ENCODE measurements around the gene IDH2. TPM values are rescaled to one million over a fixed set of nuclear protein-coding genes. Genes with fewer than 3 reads are reported as not detected.

Gene IDH2
- total and polyA plus RNA-seq, 2 donors (not counting 3 experiments of a cell fraction or from before 2014, with no cell fraction given): 123 to 127 TPM

- H4K20me1 ChIP-seq (replicated peaks; ENCODE audit: control insufficient read depth, extremely low read depth, insufficient read depth, low read length): no peaks in the 10 kb centered on the region
- intact Hi-C loops (cut with micrococcal nuclease): no loop called here
- TF ChIP-seq GATA2 (IDR thresholded peaks at IDR 0.05; ENCODE audit: insufficient read depth, insufficient read length, low read depth, low read length) (no peak), EZH2 (IDR thresholded peaks at IDR 0.05; ENCODE audit: borderline replicate concordance, low read depth, low read length, severe bottlenecking) (no peak), POLR2AphosphoS5 (IDR thresholded peaks at IDR 0.05; ENCODE audit: insufficient read depth, low read depth, low read length) (no peak), FOS (IDR thresholded peaks at IDR 0.05; ENCODE audit: borderline replicate concordance, insufficient read depth, low read length) (no peak), MYC (IDR thresholded peaks at IDR 0.05; ENCODE audit: low read depth, low read length) (no peak), POLR2A (IDR thresholded peaks at IDR 0.05; ENCODE audit: low read depth, low read length) (no peak)
- H3K9me1 ChIP-seq (replicated peaks; ENCODE audit: control insufficient read depth, extremely low read depth, insufficient read depth, low read length): no peaks in the 10 kb centered on the region
- peaks cover 30% of the 10 kb centered on the region for H3K79me2 ChIP-seq (ENCODE audit: control insufficient read depth, insufficient read depth, low read length)
- no peak overlapping the region for H3K27ac ChIP-seq (ENCODE audit: insufficient read depth, low read depth, low read length)
- H3K9me3 ChIP-seq (replicated peaks; ENCODE audit: control insufficient read depth, insufficient read depth, low read length): no peaks in the 10 kb centered on the region
- H2AFZ ChIP-seq (ENCODE audit: low read depth, low read length): no peak overlapping the region
- no peak overlapping the region for H3K4me2 ChIP-seq (ENCODE audit: insufficient read depth, low read length)
- CTCF ChIA-PET: interaction anchor here (1.1 to 1.9 kb wide), 2 partner anchors 12 to 122 kb away, joined by 3 to 19 read pairs; no protein-coding TSS in a partner anchor
- dilution Hi-C loops (cut with MboI; ENCODE audit: extremely low pct_ligation_motif_present, low sequenced_read_pairs): no loop called here
- DNase-seq (ENCODE audit: low read depth, low spot score) (no peak), FAIRE-seq (no peak)
- no TSS peak for BruUV-seq (replicated peaks)
- H3K36me3 ChIP-seq (ENCODE audit: control insufficient read depth in 2 of 2, extremely low read depth in 1 of 2, insufficient read depth in 2 of 2, low read length in 2 of 2): peaks cover 0 to 1% of the 10 kb centered on the region in 2 experiments
- H3K9ac ChIP-seq (replicated peaks; ENCODE audit: extremely low read depth, insufficient read depth, low read length): no peak overlapping the region
- H3K4me1 ChIP-seq (ENCODE audit: control insufficient read depth, extremely low read depth, insufficient read depth, low read length): peaks cover 18% of the 10 kb centered on the region
- POLR2A ChIA-PET: interaction anchor here (0.5 kb wide), 1 partner anchor 43 kb away, joined by 3 read pairs; no protein-coding TSS in a partner anchor
- no peak overlapping the region for H3K4me3 ChIP-seq (replicated peaks in 1 of 3; ENCODE audit: insufficient read depth in 1 of 3, low read depth in 1 of 3, low read length in 3 of 3)
- H3K27me3 ChIP-seq (ENCODE audit: control insufficient read depth in 2 of 2, insufficient read depth in 2 of 2, low read length in 2 of 2): no peaks in the 10 kb centered on the region
Measured at GRCh38 chr15:90099072-90099867, 3.0 kb downstream of the IDH2 start.

- H3K9me1 ChIP-seq (replicated peaks; ENCODE audit: control insufficient read depth, extremely low read depth, insufficient read depth, low read length): no peaks in the 10 kb centered on the region
- FAIRE-seq (no peak), DNase-seq (ENCODE audit: low read depth, low spot score) (no peak)
- no peak overlapping the region for H3K9ac ChIP-seq (replicated peaks; ENCODE audit: extremely low read depth, insufficient read depth, low read length)
- peaks cover 38% of the 10 kb centered on the region for H3K79me2 ChIP-seq (ENCODE audit: control insufficient read depth, insufficient read depth, low read length)
- dilution Hi-C loops (cut with MboI; ENCODE audit: extremely low pct_ligation_motif_present, low sequenced_read_pairs) (no loop called here), intact Hi-C loops (cut with micrococcal nuclease) (no loop called here)
- H4K20me1 ChIP-seq (replicated peaks; ENCODE audit: control insufficient read depth, extremely low read depth, insufficient read depth, low read length): no peaks in the 10 kb centered on the region
- no peak overlapping the region for H3K4me2 ChIP-seq (ENCODE audit: insufficient read depth, low read length)
- no peak overlapping the region for H2AFZ ChIP-seq (ENCODE audit: low read depth, low read length)
- CTCF ChIA-PET: no interaction called here
- H3K4me1 ChIP-seq (ENCODE audit: control insufficient read depth, extremely low read depth, insufficient read depth, low read length): peaks cover 14% of the 10 kb centered on the region
- BruUV-seq (replicated peaks): no TSS peak
- H3K4me3 ChIP-seq (replicated peaks in 1 of 3; ENCODE audit: insufficient read depth in 1 of 3, low read depth in 1 of 3, low read length in 3 of 3): no peak overlapping the region
- H3K27me3 ChIP-seq (ENCODE audit: control insufficient read depth in 2 of 2, insufficient read depth in 2 of 2, low read length in 2 of 2): no peaks in the 10 kb centered on the region
- peaks cover 0 to 1% of the 10 kb centered on the region in 2 experiments for H3K36me3 ChIP-seq (ENCODE audit: control insufficient read depth in 2 of 2, extremely low read depth in 1 of 2, insufficient read depth in 2 of 2, low read length in 2 of 2)
- no peak overlapping the region for H3K27ac ChIP-seq (ENCODE audit: insufficient read depth, low read depth, low read length)
- POLR2A ChIA-PET: no interaction called here
- no peaks in the 10 kb centered on the region for H3K9me3 ChIP-seq (replicated peaks; ENCODE audit: control insufficient read depth, insufficient read depth, low read length)
- TF ChIP-seq MYC (IDR thresholded peaks at IDR 0.05; ENCODE audit: low read depth, low read length) (no peak), EZH2 (IDR thresholded peaks at IDR 0.05; ENCODE audit: borderline replicate concordance, low read depth, low read length, severe bottlenecking) (no peak), POLR2A (IDR thresholded peaks at IDR 0.05; ENCODE audit: low read depth, low read length) (no peak), JUN (IDR thresholded peaks at IDR 0.05; ENCODE audit: borderline replicate concordance, insufficient read depth, insufficient read length, low read depth) (no peak), FOS (IDR thresholded peaks at IDR 0.05; ENCODE audit: borderline replicate concordance, insufficient read depth, low read length) (no peak), CTCF (IDR thresholded peaks at IDR 0.05; ENCODE audit: extremely low read depth in 1 of 2, insufficient read depth in 1 of 2, low read depth in 1 of 2, low read length in 2 of 2) (no peak), GATA2 (IDR thresholded peaks at IDR 0.05; ENCODE audit: insufficient read depth, insufficient read length, low read depth, low read length) (no peak), POLR2AphosphoS5 (IDR thresholded peaks at IDR 0.05; ENCODE audit: insufficient read depth, low read depth, low read length) (no peak), MAX (IDR thresholded peaks at IDR 0.05; ENCODE audit: insufficient read depth, insufficient read length) (no peak)
Measured at GRCh38 chr15:90097475-90097874, 4.8 kb downstream of the IDH2 start.

Data from endothelial cell of umbilical vein (primary cell).